Vagina (tissue), 2 donors: Measurements from ENCODE around the gene BORCS8. TPM values are rescaled to one million over a fixed set of nuclear protein-coding genes. Genes with fewer than 3 reads are reported as not detected.

Source experiments
- DNase-seq, 2 donors: peaks; one replicate each; pipeline ENCODE4 v3.0.0-alpha.2; 2017; ENCODE audit errors: extremely low spot score in 2 of 2
- H3K27ac ChIP-seq: fragments of 200-600 bp; sonication (generic); one replicate; pipeline ENCODE4 v1.5.1; 2019
- H3K27me3 ChIP-seq: fragments of 200-600 bp; sonication (generic); one replicate; pipeline ENCODE4 v1.5.1; 2019
- H3K36me3 ChIP-seq, 2 donors: fragments of 200-600 bp; sonication (generic); one replicate each; pipeline ENCODE4 v1.5.1; 2017 to 2019
- H3K4me1 ChIP-seq: fragments of 200-600 bp; sonication (generic); one replicate; pipeline ENCODE4 v1.5.1; 2019
- H3K4me3 ChIP-seq, 2 donors: fragments of 200-600 bp; sonication (generic); 1 replicate in 1 of 2; 2 replicates in 1 of 2; pipeline ENCODE4 v1.5.1; 2016 to 2019
- H3K9me3 ChIP-seq: fragments of 200-600 bp; sonication (generic); one replicate; pipeline ENCODE4 v1.5.1; 2019
- CTCF ChIP-seq, 3 experiments: fragments of 450-650 bp in 2 of 3; fragments of 200-600 bp in 1 of 3; sonication (generic) in 1 of 3; IDR thresholded peaks; one replicate each; pipeline ENCODE4 v1.5.1; 2017 to 2019; ENCODE audit warnings: antibody characterized with exemption in 3 of 3, mild to moderate bottlenecking in 2 of 3, moderate library complexity in 2 of 3
- POLR2A ChIP-seq, 2 donors: fragments of 450-650 bp; IDR thresholded peaks; one replicate each; pipeline ENCODE4 v1.6.1; 2017; ENCODE audit warnings: antibody characterized with exemption in 2 of 2, mild to moderate bottlenecking in 2 of 2, moderate library complexity in 2 of 2
- POLR2AphosphoS5 ChIP-seq, 2 donors: sonication (generic); formaldehyde crosslinking; IDR thresholded peaks; one replicate each; pipeline ENCODE4 v1.9.0; 2017; ENCODE audit warnings: antibody characterized with exemption in 2 of 2, mild to moderate bottlenecking in 2 of 2, low read depth in 1 of 2; ENCODE audit not compliant: insufficient read depth in 1 of 2
- intact Hi-C: fragments of 100-400 bp; cut with DNase I; formaldehyde crosslinking; loops from one replicate; pipeline ENCODE4 v1.15.1; 2023
- small RNA-seq: library from RNA; depleted of rRNA; stranded (forward); fragments of <200 nt; gene quantifications from one replicate; pipeline ENCODE3, GENCODE V24; 2016
- total RNA-seq: library from RNA; depleted of rRNA; stranded (reverse); fragments of >200 nt; gene quantifications from one replicate; pipeline ENCODE4 v1.2.3, GENCODE V29; 2016

BORCS8 gene
- total RNA-seq, 1 donor from 2014 or later, result 18.9 TPM

GRCh38 chr19:19133985-19134384 lies 58.0 kb downstream of the BORCS8 start:
- intact Hi-C loops, result no loop called here

DNA sequence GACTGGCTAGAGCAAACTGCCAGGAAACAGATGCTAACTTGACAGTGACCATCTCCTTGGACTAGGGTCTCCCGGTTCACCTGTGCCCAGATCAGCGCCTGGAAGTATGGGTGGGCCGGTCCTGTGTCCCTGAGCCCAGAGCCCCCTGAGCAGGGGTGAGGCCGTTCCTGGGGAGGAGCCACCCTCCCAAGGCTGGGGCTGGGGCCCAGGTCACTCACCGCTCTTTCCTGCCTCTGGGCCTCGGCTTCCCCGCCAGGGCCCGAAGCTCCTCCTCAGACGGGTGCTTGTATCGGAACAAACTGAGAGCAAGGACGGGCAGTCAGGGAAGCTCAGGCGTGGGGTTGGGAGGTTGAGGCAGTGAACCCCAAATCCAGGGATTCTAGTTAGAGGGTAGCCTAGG lies 59.0 kb downstream of the BORCS8 start:
- Histone ChIP-seq H3K27me3 (no peaks in the 10 kb centered on the region), H3K9me3 (no peaks in the 10 kb centered on the region), H3K36me3 (peaks cover 0 to 7% of the 10 kb centered on the region in 2 donors), H3K27ac (no peak overlapping the region), H3K4me1 (peaks cover 26% of the 10 kb centered on the region), H3K4me3 (no peak overlapping the region)
- TF ChIP-seq POLR2AphosphoS5 (IDR thresholded peaks at IDR 0.05; ENCODE audit: insufficient read depth in 1 of 2, low read depth in 1 of 2) (no peak), POLR2A (IDR thresholded peaks at IDR 0.05) (no peak), CTCF (IDR thresholded peaks at IDR 0.05) (no peak)
- intact Hi-C loops, result no loop called here
- DNase-seq, result no peak

More at GRCh38 chr19:19133985-19134384, 58.0 kb downstream of the BORCS8 start:
- Histone ChIP-seq H3K4me3 (no peak overlapping the region), H3K9me3 (no peaks in the 10 kb centered on the region), H3K27me3 (no peaks in the 10 kb centered on the region), H3K36me3 (peaks cover 0 to 7% of the 10 kb centered on the region in 2 donors), H3K4me1 (peaks cover 28% of the 10 kb centered on the region), H3K27ac (no peak overlapping the region)
- DNase-seq, result no peak
- TF ChIP-seq POLR2AphosphoS5 (IDR thresholded peaks at IDR 0.05; ENCODE audit: insufficient read depth in 1 of 2, low read depth in 1 of 2), result no peak
- no peak for TF ChIP-seq CTCF (IDR thresholded peaks at IDR 0.05)
- no peak for TF ChIP-seq POLR2A (IDR thresholded peaks at IDR 0.05)

- Histone ChIP-seq H3K36me3 (peaks cover 0 to 7% of the 10 kb centered on the region in 2 donors), H3K4me3 (no peak overlapping the region), H3K27me3 (no peaks in the 10 kb centered on the region), H3K4me1 (peaks cover 17% of the 10 kb centered on the region), H3K9me3 (no peaks in the 10 kb centered on the region), H3K27ac (no peak overlapping the region)
- intact Hi-C loops, result no loop called here
- no peak for DNase-seq
- TF ChIP-seq POLR2A (IDR thresholded peaks at IDR 0.05) (no peak), CTCF (IDR thresholded peaks at IDR 0.05) (no peak), POLR2AphosphoS5 (IDR thresholded peaks at IDR 0.05; ENCODE audit: insufficient read depth in 1 of 2, low read depth in 1 of 2) (no peak)
Observed at GRCh38 chr19:19131989-19132388, 60.0 kb downstream of the BORCS8 start.

Small RNA genes lying within 50 kb of the gene (small RNA-seq; reads per million reads assigned to genes)
- gene RNU6-1028P, result not detected

Other genes starting within 250 kb of the BORCS8 start
- 57.9 TPM for gene SUGP2, start 158.6 kb downstream of the BORCS8 start, total RNA-seq
- gene ARMC6, start 158.5 kb downstream of the BORCS8 start, total RNA-seq, result 26.5 TPM
- gene SLC25A42, start 128.2 kb downstream of the BORCS8 start, total RNA-seq, result 6.6 TPM
- gene TMEM161A, start 53.7 kb downstream of the BORCS8 start, total RNA-seq, result 31.7 TPM
- gene MEF2B, start 21.9 kb downstream of the BORCS8 start, total RNA-seq, result not detected
- gene RFXANK, start 106 bp upstream of the BORCS8 start, total RNA-seq, result 61.6 TPM
- gene NR2C2AP, start 11.3 kb upstream of the BORCS8 start, total RNA-seq, result 12.5 TPM
- not detected for gene NCAN, start 19.8 kb upstream of the BORCS8 start, total RNA-seq
- gene TM6SF2, start 81.1 kb upstream of the BORCS8 start, total RNA-seq, result not detected
- 25.5 TPM for gene SUGP1, start 128.4 kb upstream of the BORCS8 start, total RNA-seq
- gene MAU2, start 128.7 kb upstream of the BORCS8 start, total RNA-seq, result 55.2 TPM
- gene GATAD2A, start 213.5 kb upstream of the BORCS8 start, total RNA-seq, result 49.6 TPM